Stimulated activated naive CD8-positive, alpha-beta T cell treated with anti-CD3 and anti-CD28 coated beads, Interleukin-15, amount 100 ng/mL, for 72 hours (primary cell): ENCODE results near the gene KANSL1L.

Source experiments
- ATAC-seq: fragments of 150-1000 bp; cut with Tn5 transposase; 2 replicates; pipeline ENCODE4 v1.10.0; 2021; ENCODE audit warnings: mild to moderate bottlenecking, moderate library complexity
- DNase-seq, 2 donors: peaks; one replicate each; pipeline ENCODE4 v3.0.0; 2021 to 2022
- H3K27ac Mint-ChIP-seq, 2 donors: one replicate each; pipeline ENCODE4 v1.8.0; 2022; ENCODE audit warnings: mild to moderate bottlenecking in 2 of 2, mixed read lengths in 2 of 2, moderate library complexity in 2 of 2
- H3K27me3 Mint-ChIP-seq: one replicate; pipeline ENCODE4 v1.8.0; 2022; ENCODE audit warnings: mixed read lengths
- H3K4me1 Mint-ChIP-seq: one replicate; pipeline ENCODE4 v1.8.0; 2022; ENCODE audit warnings: mild to moderate bottlenecking, mixed read lengths
- H3K4me3 Mint-ChIP-seq, 2 donors: one replicate each; pipeline ENCODE4 v1.8.0; 2022; ENCODE audit warnings: mild to moderate bottlenecking in 2 of 2, mixed read lengths in 2 of 2, moderate library complexity in 1 of 2
- H3K9me3 Mint-ChIP-seq, 2 donors: one replicate each; pipeline ENCODE4 v1.8.0; 2022; ENCODE audit warnings: mixed read lengths in 2 of 2

Gene KANSL1L

DNA sequence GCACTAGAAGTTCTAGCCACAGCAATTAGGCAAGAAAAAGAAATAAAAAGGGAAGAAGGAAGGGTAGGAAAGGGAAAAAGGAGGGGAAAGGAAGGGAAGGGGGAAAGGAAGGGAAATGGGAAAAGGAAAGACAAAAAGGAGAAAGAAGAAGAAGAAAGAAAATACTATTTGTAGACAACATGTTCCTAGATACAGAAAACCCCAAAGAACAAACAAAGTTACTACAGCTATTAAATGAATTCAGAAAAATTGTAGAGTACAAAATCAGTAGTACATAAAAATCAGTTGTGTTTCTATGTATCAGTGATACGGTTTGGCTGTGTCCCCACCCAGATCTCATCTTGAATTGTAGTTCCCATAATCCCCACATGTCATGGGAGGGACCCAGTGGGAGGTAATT, 116.5 kb downstream of the KANSL1L start:
- H3K27ac Mint-ChIP-seq, result no peak overlapping the region
- H3K4me1 Mint-ChIP-seq, result no peaks in the 10 kb centered on the region
- H3K4me3 Mint-ChIP-seq, result no peak overlapping the region
- DNase-seq (no peak), ATAC-seq (no peak)
- H3K9me3 Mint-ChIP-seq, result peaks cover 15 to 29% of the 10 kb centered on the region in 2 donors
- no peaks in the 10 kb centered on the region for H3K27me3 Mint-ChIP-seq

- no peaks in the 10 kb centered on the region for H3K27me3 Mint-ChIP-seq
- peaks cover 14 to 18% of the 10 kb centered on the region in 2 donors for H3K9me3 Mint-ChIP-seq
- no peak overlapping the region for H3K27ac Mint-ChIP-seq
- ATAC-seq, result no peak
- DNase-seq, result no peak
- H3K4me1 Mint-ChIP-seq, result no peaks in the 10 kb centered on the region
- H3K4me3 Mint-ChIP-seq, result no peak overlapping the region
Observed at GRCh38 chr2:210050885-210051284, 120.3 kb downstream of the KANSL1L start.

GRCh38 chr2:210049831-210050230, 121.4 kb downstream of the KANSL1L start:
- H3K27ac Mint-ChIP-seq, result no peak overlapping the region
- no peak for ATAC-seq

DNA sequence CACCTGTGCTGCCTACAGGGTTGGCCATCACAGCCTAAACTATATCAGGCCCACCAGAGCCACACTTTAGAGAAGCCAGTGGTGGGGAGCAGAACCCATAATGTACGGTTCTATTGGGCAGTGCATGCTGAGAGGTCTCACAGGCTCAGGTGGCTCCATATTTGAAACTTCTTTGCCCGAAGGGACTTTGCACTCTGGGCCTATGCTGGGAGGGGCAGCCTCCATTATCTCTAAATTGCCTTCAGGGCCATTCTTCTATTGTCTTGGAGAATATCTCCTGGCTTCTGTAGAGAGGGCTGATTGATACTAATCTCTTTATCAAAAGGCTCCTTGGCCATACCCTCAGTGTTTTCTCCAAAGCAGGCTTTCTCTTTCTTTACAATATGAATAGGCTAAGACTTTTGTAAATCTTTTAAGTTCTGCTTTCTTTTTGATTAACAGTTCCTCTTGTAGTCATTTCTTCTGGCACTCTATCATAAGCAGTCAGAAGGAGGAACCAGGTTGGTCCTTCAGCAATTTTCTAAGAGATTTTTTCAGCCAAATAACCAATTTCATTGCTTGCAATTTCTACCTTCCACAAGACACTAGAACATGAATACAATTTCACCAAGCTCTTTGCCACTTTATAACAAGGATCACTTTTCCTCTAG, 124.2 kb downstream of the KANSL1L start:
- no peaks in the 10 kb centered on the region for H3K27me3 Mint-ChIP-seq
- DNase-seq, result no peak
- H3K4me3 Mint-ChIP-seq, result no peak overlapping the region
- no peak overlapping the region for H3K27ac Mint-ChIP-seq
- ATAC-seq, result no peak
- peaks cover 0 to 7% of the 10 kb centered on the region in 2 donors for H3K9me3 Mint-ChIP-seq
- no peaks in the 10 kb centered on the region for H3K4me1 Mint-ChIP-seq

More at GRCh38 chr2:210049831-210050230, 121.4 kb downstream of the KANSL1L start:
- Mint-ChIP-seq H3K4me1 (no peaks in the 10 kb centered on the region), H3K27me3 (no peaks in the 10 kb centered on the region), H3K4me3 (no peak overlapping the region), H3K9me3 (peaks cover 7% of the 10 kb centered on the region in 2 donors)
- DNase-seq, result no peak

DNA sequence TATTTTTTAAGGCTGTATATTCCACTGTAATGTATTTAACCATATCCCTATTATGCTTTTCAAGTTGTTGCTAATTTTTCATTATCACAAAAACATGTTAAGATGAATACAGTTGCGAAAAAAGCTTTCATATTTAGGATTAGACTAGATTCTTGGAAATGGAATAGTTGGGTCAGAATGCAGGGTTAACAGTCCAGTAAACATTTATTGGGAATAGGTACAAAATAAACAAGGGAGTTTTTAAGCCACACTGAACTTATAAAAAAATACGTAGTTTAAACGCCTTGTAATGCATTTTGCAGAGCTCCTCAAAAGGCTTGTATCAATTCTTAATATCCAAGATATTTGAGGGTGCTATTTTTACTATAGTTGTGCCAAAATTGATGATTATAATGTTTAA, 133.1 kb downstream of the KANSL1L start:
- Mint-ChIP-seq H3K9me3 (peaks cover 0 to 1% of the 10 kb centered on the region in 2 donors), H3K27ac (no peak overlapping the region), H3K4me3 (no peak overlapping the region), H3K4me1 (peaks cover 7% of the 10 kb centered on the region), H3K27me3 (no peaks in the 10 kb centered on the region)
- no peak for DNase-seq
- no peak for ATAC-seq

DNA sequence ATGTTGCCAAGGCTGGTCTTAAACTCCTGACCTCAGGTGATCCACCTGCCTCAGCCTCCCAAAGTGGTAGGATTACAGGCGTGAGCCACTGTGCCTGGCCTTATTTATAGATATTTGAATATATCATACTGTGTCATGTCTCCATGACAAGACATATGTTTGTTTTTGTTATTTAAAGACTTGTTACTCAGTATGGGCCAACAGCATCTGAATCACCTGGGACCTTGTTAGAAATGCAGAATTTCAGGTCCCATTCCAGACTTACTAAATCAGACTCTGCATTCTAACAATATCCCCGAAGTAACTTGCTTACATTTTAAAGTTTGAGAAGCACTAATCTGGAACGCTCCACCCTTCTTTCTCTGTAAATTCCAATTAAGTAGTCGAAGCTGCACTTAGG, 135.5 kb downstream of the KANSL1L start:
- no peak for DNase-seq
- Mint-ChIP-seq H3K27me3 (no peaks in the 10 kb centered on the region), H3K4me3 (no peak overlapping the region), H3K4me1 (peaks cover 7% of the 10 kb centered on the region), H3K9me3 (peaks cover 0 to 7% of the 10 kb centered on the region in 2 donors), H3K27ac (no peak overlapping the region)
- no peak for ATAC-seq

GRCh38 chr2:210034087-210034683, 137.0 kb downstream of the KANSL1L start:
- Mint-ChIP-seq H3K27ac (no peak overlapping the region), H3K4me1 (peaks cover 7% of the 10 kb centered on the region), H3K4me3 (no peak overlapping the region), H3K9me3 (peaks cover 0 to 7% of the 10 kb centered on the region in 2 donors), H3K27me3 (no peaks in the 10 kb centered on the region)
- no peak for DNase-seq
- peak; percentile 33 for ATAC-seq

DNA sequence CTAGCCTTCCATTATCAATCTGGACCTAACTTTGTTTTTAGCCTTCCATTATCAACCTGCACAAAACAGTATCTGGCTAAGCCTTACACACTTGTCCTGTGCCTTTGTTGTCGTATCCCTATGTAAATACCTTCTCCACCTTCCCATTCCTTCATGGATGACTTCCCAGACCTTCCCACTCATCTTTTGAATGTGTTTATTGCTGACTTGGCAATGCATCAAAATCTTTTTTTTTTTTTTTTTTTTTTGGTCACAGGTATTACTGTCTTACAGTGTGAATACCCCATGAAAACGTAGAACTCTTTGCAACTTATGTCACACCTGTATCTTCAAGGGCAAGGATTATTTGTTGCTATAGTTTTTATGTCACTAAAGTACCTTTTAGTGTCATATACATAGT, 143.0 kb downstream of the KANSL1L start:
- DNase-seq (no peak), ATAC-seq (no peak)
- Mint-ChIP-seq H3K4me3 (no peak overlapping the region), H3K9me3 (peaks cover 0 to 7% of the 10 kb centered on the region in 2 donors), H3K27me3 (no peaks in the 10 kb centered on the region), H3K4me1 (no peaks in the 10 kb centered on the region), H3K27ac (peak overlapping the region in 1 of 2 donors; percentile 14)

GRCh38 chr2:210027608-210028007, 143.6 kb downstream of the KANSL1L start:
- ATAC-seq (no peak), DNase-seq (no peak)
- no peaks in the 10 kb centered on the region for H3K4me1 Mint-ChIP-seq
- H3K4me3 Mint-ChIP-seq, result no peak overlapping the region
- H3K27me3 Mint-ChIP-seq, result no peaks in the 10 kb centered on the region
- H3K27ac Mint-ChIP-seq, result no peak overlapping the region
- H3K9me3 Mint-ChIP-seq, result peaks cover 0 to 1% of the 10 kb centered on the region in 2 donors

GRCh38 chr2:210022824-210023223, 148.4 kb downstream of the KANSL1L start:
- Mint-ChIP-seq H3K9me3 (no peaks in the 10 kb centered on the region), H3K27me3 (no peaks in the 10 kb centered on the region), H3K4me1 (no peaks in the 10 kb centered on the region), H3K27ac (no peak overlapping the region), H3K4me3 (no peak overlapping the region)
- DNase-seq (no peak), ATAC-seq (no peak)

GRCh38 chr2:210020138-210020537, 151.1 kb downstream of the KANSL1L start:
- H3K9me3 Mint-ChIP-seq, result no peaks in the 10 kb centered on the region
- ATAC-seq (no peak), DNase-seq (no peak)
- no peak overlapping the region for H3K4me3 Mint-ChIP-seq
- no peaks in the 10 kb centered on the region for H3K4me1 Mint-ChIP-seq
- no peak overlapping the region for H3K27ac Mint-ChIP-seq
- H3K27me3 Mint-ChIP-seq, result no peaks in the 10 kb centered on the region

DNA sequence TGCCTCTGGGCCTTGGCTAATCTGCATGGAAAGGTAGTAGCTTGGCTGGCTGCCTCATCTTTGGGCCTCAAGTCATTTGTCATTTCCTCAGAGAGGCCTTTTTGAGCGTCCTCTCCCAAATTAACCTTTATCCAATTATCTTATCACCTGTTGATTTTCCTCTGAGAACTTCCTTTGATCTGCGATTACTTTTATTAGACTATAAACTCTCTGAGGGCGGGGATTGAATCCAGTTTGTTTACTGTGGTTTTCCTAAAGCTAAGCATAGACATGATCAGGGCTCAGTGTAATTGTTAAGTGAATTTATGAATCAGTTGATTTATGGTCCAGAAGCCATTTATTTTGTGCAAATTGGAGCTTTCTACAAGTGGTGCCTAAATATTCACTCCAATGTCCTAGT, 161.3 kb downstream of the KANSL1L start:
- Mint-ChIP-seq H3K4me3 (no peak overlapping the region), H3K27me3 (no peaks in the 10 kb centered on the region), H3K9me3 (no peaks in the 10 kb centered on the region), H3K4me1 (peaks cover 49% of the 10 kb centered on the region), H3K27ac (no peak overlapping the region)
- ATAC-seq, result no peak
- DNase-seq, result no peak

- no peak overlapping the region for H3K27ac Mint-ChIP-seq
- ATAC-seq, result no peak
- H3K27me3 Mint-ChIP-seq, result no peaks in the 10 kb centered on the region
- DNase-seq, result no peak
- no peak overlapping the region for H3K4me3 Mint-ChIP-seq
- no peaks in the 10 kb centered on the region for H3K9me3 Mint-ChIP-seq
- H3K4me1 Mint-ChIP-seq, result peaks cover 57% of the 10 kb centered on the region
Observed at GRCh38 chr2:210009126-210009525, 162.1 kb downstream of the KANSL1L start.

DNA sequence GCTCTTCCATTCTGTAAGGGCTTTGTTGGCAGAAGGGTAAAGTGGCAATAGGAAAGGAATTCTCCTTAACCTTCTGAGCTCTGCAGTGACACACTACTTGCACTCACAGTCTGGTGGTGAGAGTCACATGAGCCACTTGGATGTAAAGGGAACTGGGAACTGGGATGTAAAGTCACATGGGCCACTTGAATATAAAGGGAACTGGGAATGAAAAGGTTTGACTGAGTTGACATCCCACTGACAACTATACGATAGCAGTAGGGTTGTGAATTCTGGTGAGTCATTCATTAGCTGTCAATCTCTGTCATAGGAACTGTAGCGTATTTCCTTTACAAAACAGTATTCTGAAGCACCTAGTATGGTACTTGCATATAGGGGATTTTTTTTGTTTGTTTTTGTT, 163.3 kb downstream of the KANSL1L start:
- Mint-ChIP-seq H3K27me3 (no peaks in the 10 kb centered on the region), H3K4me3 (no peak overlapping the region), H3K27ac (peak overlapping the region in 1 of 2 donors; percentile 28), H3K4me1 (peaks cover 60% of the 10 kb centered on the region), H3K9me3 (no peaks in the 10 kb centered on the region)
- DNase-seq (no peak), ATAC-seq (no peak)

GRCh38 chr2:210004881-210005280, 166.3 kb downstream of the KANSL1L start:
- DNase-seq (no peak), ATAC-seq (no peak)
- peak overlapping the region; percentile 24 to 61 for H3K4me3 Mint-ChIP-seq
- peak overlapping the region; percentile 28 to 75 for H3K27ac Mint-ChIP-seq
- peaks cover 0 to 4% of the 10 kb centered on the region in 2 donors for H3K9me3 Mint-ChIP-seq
- peaks cover 62% of the 10 kb centered on the region for H3K4me1 Mint-ChIP-seq
- H3K27me3 Mint-ChIP-seq, result no peaks in the 10 kb centered on the region

- H3K4me3 Mint-ChIP-seq, result peak overlapping the region; percentile 97 to 98
- ATAC-seq (no peak), DNase-seq (no peak)
- H3K9me3 Mint-ChIP-seq, result peaks cover 0 to 4% of the 10 kb centered on the region in 2 donors
- peak overlapping the region; percentile 96 to 97 for H3K27ac Mint-ChIP-seq
- peaks cover 65% of the 10 kb centered on the region for H3K4me1 Mint-ChIP-seq
- H3K27me3 Mint-ChIP-seq, result no peaks in the 10 kb centered on the region
Observed at GRCh38 chr2:210003359-210003758, 167.8 kb downstream of the KANSL1L start.
